ENCODE measurements around the gene SLC12A2.

SLC12A2 gene

GRCh38 chr5:128192368-128192767 lies 108.8 kb downstream of the SLC12A2 start:
- DNase-seq: no peak

GRCh38 chr5:128193665-128194390 lies 110.3 kb downstream of the SLC12A2 start:
- DNase-seq: no peak

- no peak for DNase-seq
Observed at GRCh38 chr5:128195316-128195715, 111.8 kb downstream of the SLC12A2 start.

GRCh38 chr5:128196080-128196479 lies 112.5 kb downstream of the SLC12A2 start:
- no peak for DNase-seq

- no peak for DNase-seq
Observed at GRCh38 chr5:128196791-128197190, 113.2 kb downstream of the SLC12A2 start.

GRCh38 chr5:128197896-128198522 lies 114.4 kb downstream of the SLC12A2 start:
- peak; percentile 16 for DNase-seq

- no peak for DNase-seq
Observed at GRCh38 chr5:128199104-128199503, 115.5 kb downstream of the SLC12A2 start.

- DNase-seq: no peak
Observed at GRCh38 chr5:128199611-128200010, 116.0 kb downstream of the SLC12A2 start.

GRCh38 chr5:128201065-128201926 lies 117.7 kb downstream of the SLC12A2 start:
- peak; percentile 89 for DNase-seq

- DNase-seq: no peak
Observed at GRCh38 chr5:128202320-128202719, 118.8 kb downstream of the SLC12A2 start.

GRCh38 chr5:128208436-128208835 lies 124.9 kb downstream of the SLC12A2 start:
- DNase-seq: no peak

- no peak for DNase-seq
Observed at GRCh38 chr5:128212191-128212806, 128.7 kb downstream of the SLC12A2 start.

- peak; percentile 48 for DNase-seq
Observed at GRCh38 chr5:128213340-128213739, 129.8 kb downstream of the SLC12A2 start.

- no peak for DNase-seq
Observed at GRCh38 chr5:128213833-128214232, 130.3 kb downstream of the SLC12A2 start.

- DNase-seq: no peak
Observed at GRCh38 chr5:128216285-128216684, 132.7 kb downstream of the SLC12A2 start.

GRCh38 chr5:128216860-128217531 lies 133.4 kb downstream of the SLC12A2 start:
- no peak for DNase-seq

GRCh38 chr5:128220841-128221240 lies 137.3 kb downstream of the SLC12A2 start:
- DNase-seq: no peak

GRCh38 chr5:128224336-128224735 lies 140.8 kb downstream of the SLC12A2 start:
- no peak for DNase-seq

- DNase-seq: no peak
Observed at GRCh38 chr5:128225245-128226030, 141.9 kb downstream of the SLC12A2 start.

GRCh38 chr5:128228008-128228407 lies 144.4 kb downstream of the SLC12A2 start:
- DNase-seq: no peak

- DNase-seq: no peak
Observed at GRCh38 chr5:128228521-128228920, 145.0 kb downstream of the SLC12A2 start.

All from stimulated activated CD4-positive, alpha-beta T cell treated with anti-CD3 and anti-CD28 coated beads, Interleukin-15, amount 100 ng/mL, for 24 hours (primary cell).